K562 (cell line): ENCODE results near the gene GIGYF1. TPM values are rescaled to one million over a fixed set of nuclear protein-coding genes. Genes with fewer than 3 reads are reported as not detected.

Experiments
- ARID2 ChIP-seq: fragments of 450-650 bp; IDR thresholded peaks from 2 replicates; pipeline ENCODE4 v1.6.1; 2017; ENCODE audit warnings: antibody characterized with exemption, mild to moderate bottlenecking
- CHAMP1 ChIP-seq: fragments of 450-650 bp; IDR thresholded peaks from 2 replicates; pipeline ENCODE4 v1.6.1; 2016; ENCODE audit warnings: mild to moderate bottlenecking
- CTCF ChIP-seq, 3 experiments: IDR thresholded peaks in 2 of 3; conservative IDR thresholded peaks in 1 of 3; 2 replicates each; pipeline ENCODE4 v1.5.1; 2011 to 2012; ENCODE audit warnings: low read length in 3 of 3, mild to moderate bottlenecking in 3 of 3, control low read depth in 2 of 3, improper control_type of control experiment in 1 of 3, inconsistent platforms in 1 of 3, low read depth in 1 of 3, mixed read lengths in 1 of 3, moderate library complexity in 1 of 3; ENCODE audit not compliant: insufficient read depth in 2 of 3
- OTX1 ChIP-seq: fragments of 450-650 bp; formaldehyde crosslinking; IDR thresholded peaks from 2 replicates; pipeline ENCODE4 v1.4.0; 2022; ENCODE audit warnings: mild to moderate bottlenecking
- RREB1 ChIP-seq: fragments of 250-450 bp; sonication (Bioruptor Pico); IDR thresholded peaks from 2 replicates; pipeline ENCODE4 v1.4.0; 2020
- ZKSCAN1 ChIP-seq: fragments of 150-350 bp; IDR thresholded peaks from 2 replicates; pipeline ENCODE4 v1.6.1; 2016; ENCODE audit warnings: low read depth, low read length
- ZNF407 ChIP-seq: fragments of 450-650 bp; IDR thresholded peaks from 2 replicates; pipeline ENCODE4 v1.6.1; 2016; ENCODE audit warnings: low read depth
- ZNF764 ChIP-seq: fragments of 250-450 bp; sonication (Bioruptor Pico); IDR thresholded peaks from 2 replicates; pipeline ENCODE4 v1.4.0; 2020; ENCODE audit warnings: low read depth, mild to moderate bottlenecking, moderate library complexity
- polyA plus RNA-seq, 8 experiments: library from polyadenylated mRNA; depleted of rRNA in 4 of 8; stranded (reverse) in 5 of 8; unstranded in 3 of 8; fragments of >200 nt; fragmentation: Nextera tagmentation in 2 of 8; fragmentation: Illumina TruSeq in 1 of 8; extraction: Ambion mirVana in 2 of 8; extraction: Trizol in 1 of 8; gene quantifications; 2 replicates each; pipeline versions ENCODE4 v1.2.1 to v1.2.3, GENCODE V29; 2011 to 2014; ENCODE audit warnings: inconsistent platforms in 1 of 8, missing spikeins in 1 of 8
- total RNA-seq, 7 experiments: library from RNA; depleted of rRNA in 6 of 7; stranded (reverse); fragments of >200 nt in 6 of 7; fragmentation: Illumina TruSeq in 2 of 7; extraction: Trizol in 2 of 7; gene quantifications; 2 replicates each; pipeline versions ENCODE4 v1.2.1 to v1.2.3, GENCODE V29; 2011 to 2021; ENCODE audit warnings: low replicate concordance in 1 of 7

GIGYF1 gene
- total and polyA plus RNA-seq, 9 of the 15 experiments (the other 6 are each of a cell fraction or from before 2014, with no cell fraction given), result 0.56 to 76.2 (median 16.8) TPM

GRCh38 chr7:100680576-100681271 lies 13.3 kb downstream of the GIGYF1 start (continued):
- TF ChIP-seq CHAMP1 (no peak), OTX1 (CRISPR knock-in tag) (no peak), ZKSCAN1 (no peak), CTCF (IDR thresholded peaks at IDR 0.05 in 2 of 3, conservative IDR thresholded peaks at IDR 0.05 in 1 of 3; ENCODE audit: insufficient read depth in 2 of 3, low read depth in 1 of 3, low read length in 3 of 3) (no peak), ARID2 (no peak), RREB1 (CRISPR knock-in tag) (no peak), ZNF407 (no peak), ZNF764 (0 out of 2 replicates have a peak, but pooled peaks have one; percentile 20)
